Common myeloid progenitor, CD34-positive (primary cell): Measurements from ENCODE around the gene SCRN2.

Source experiments
- CTCF ChIA-PET: fragments of 350-600 bp; sonication (Branson Sonifier 250); formaldehyde crosslinking; loops from one replicate; lab custom pipeline; 2021; ENCODE audit warnings: antibody characterized with exemption; lab: Charles Lee
- POLR2A ChIA-PET: fragments of 350-600 bp; sonication (Branson Sonifier 250); formaldehyde crosslinking; loops from one replicate; lab custom pipeline; 2021; ENCODE audit warnings: antibody characterized with exemption; lab: Charles Lee
- DNase-seq, 3 donors: peaks; one replicate each; pipeline versions ENCODE4 v3.0.0 to v3.0.0-alpha.2; 2013
- H3K27ac ChIP-seq, 2 experiments: 1 replicate in 1 of 2; 2 replicates in 1 of 2; pipeline ENCODE4 v1.7.0; 2013; ENCODE audit warnings: inconsistent platforms in 2 of 2, low read length in 2 of 2, mild to moderate bottlenecking in 2 of 2, low read depth in 1 of 2, moderate library complexity in 1 of 2; ENCODE audit not compliant: severe bottlenecking in 2 of 2, insufficient read depth in 1 of 2, poor library complexity in 1 of 2
- H3K27me3 ChIP-seq, 5 experiments: replicated peaks in 2 of 5; 1 replicate in 3 of 5; 2 replicates in 2 of 5; pipeline versions ENCODE4 v1.6.1 to v1.7.0; 2013; ENCODE audit warnings: low read length in 4 of 5, mild to moderate bottlenecking in 2 of 5, moderate library complexity in 2 of 5, inconsistent platforms in 1 of 5; ENCODE audit not compliant: insufficient read depth in 5 of 5, control insufficient read depth in 4 of 5
- H3K36me3 ChIP-seq, 4 experiments: 1 replicate in 2 of 4; 2 replicates in 2 of 4; pipeline versions ENCODE4 v1.6.1 to v1.7.0; 2013; ENCODE audit warnings: low read length in 3 of 4, control low read depth in 1 of 4, mild to moderate bottlenecking in 1 of 4; ENCODE audit not compliant: control insufficient read depth in 4 of 4, insufficient read depth in 4 of 4
- H3K4me1 ChIP-seq, 4 experiments: 1 replicate in 3 of 4; 2 replicates in 1 of 4; pipeline versions ENCODE4 v1.6.1 to v1.7.1; 2013; ENCODE audit warnings: low read length in 3 of 4, mild to moderate bottlenecking in 3 of 4, control low read depth in 1 of 4, inconsistent platforms in 1 of 4, moderate library complexity in 1 of 4; ENCODE audit not compliant: control insufficient read depth in 4 of 4, insufficient read depth in 4 of 4; ENCODE audit errors: control extremely low read depth in 1 of 4
- H3K4me3 ChIP-seq, 7 experiments: 1 replicate in 4 of 7; 2 replicates in 3 of 7; pipeline versions ENCODE4 v1.5.1 to v1.7.0; 2013; ENCODE audit warnings: mild to moderate bottlenecking in 7 of 7, low read length in 6 of 7, moderate library complexity in 6 of 7, inconsistent platforms in 2 of 7, low read depth in 2 of 7, control low read depth in 1 of 7; ENCODE audit not compliant: insufficient read depth in 4 of 7, control insufficient read depth in 1 of 7; ENCODE audit errors: extremely low read depth in 1 of 7
- H3K9me3 ChIP-seq, 5 experiments: 1 replicate in 4 of 5; 2 replicates in 1 of 5; pipeline versions ENCODE4 v1.6.1 to v1.7.1; 2013; ENCODE audit warnings: low read length in 4 of 5, mild to moderate bottlenecking in 2 of 5, inconsistent platforms in 1 of 5, low read depth in 1 of 5, moderate library complexity in 1 of 5; ENCODE audit not compliant: control insufficient read depth in 4 of 5, insufficient read depth in 2 of 5; ENCODE audit errors: control extremely low read depth in 1 of 5
- WGBS: methylation state at CpG from one replicate; pipeline ENCODE4 v1.1.5; 2013; ENCODE audit not compliant: insufficient coverage; 5-methylcytosine and 5-hydroxymethylcytosine counted together

The SCRN2 gene

GRCh38 chr17:47822785-47823184 is 18.3 kb downstream of the SCRN2 start:
- WGBS, result 100% methylated on average over 4 of the region's 4 CpGs
- no peaks in the 10 kb centered on the region for H3K27me3 ChIP-seq
- no peak for DNase-seq
- peaks cover 12 to 56% (median 48%) of the 10 kb centered on the region in 4 experiments for H3K36me3 ChIP-seq
- H3K4me3 ChIP-seq, result no peak overlapping the region
- H3K27ac ChIP-seq, result no peak overlapping the region
- no peaks in the 10 kb centered on the region for H3K9me3 ChIP-seq
- CTCF ChIA-PET, result interaction anchor here (0.8 to 2.2 kb wide), 5 partner anchors 8 to 68 kb away, joined by 3 to 11 read pairs (median 3); partner anchors contain the start of genes LRRC46, MRPL10 and SCRN2
- peaks cover 0 to 29% (median 23%) of the 10 kb centered on the region in 4 experiments for H3K4me1 ChIP-seq
- POLR2A ChIA-PET, result no interaction called here

- Histone ChIP-seq H3K36me3 (peaks cover 9 to 58% (median 46%) of the 10 kb centered on the region in 4 experiments), H3K4me1 (peaks cover 0 to 29% (median 23%) of the 10 kb centered on the region in 4 experiments), H3K4me3 (peak within 1 kb of the TSS; percentile 60 to 97 (median 89)), H3K27me3 (no peaks in the 10 kb centered on the region), H3K27ac (peak within 1 kb of the TSS; percentile 62 to 83), H3K9me3 (no peaks in the 10 kb centered on the region)
- POLR2A ChIA-PET, result interaction anchor here (0.8 kb wide), 1 partner anchor 149 kb away, joined by 3 read pairs; the partner anchor contains the start of gene CDK5RAP3
- DNase-seq, result peak; percentile 89 to 96 (median 94)
- WGBS, result 8% methylated on average over 12 of the region's 21 CpGs
- CTCF ChIA-PET, result interaction anchor here (0.7 to 2.2 kb wide), 10 partner anchors 9 to 70 kb away, joined by 3 to 11 read pairs (median 3); partner anchors contain the start of genes LRRC46, MRPL10 and SCRN2
Observed at GRCh38 chr17:47821424-47822391, 19.4 kb downstream of the SCRN2 start, which contains the start of gene OSBPL7. Gene OSBPL7 (minus strand): TSS chr17:47821794. CDS start chr17:47820278, 1,516 bp downstream.

- Histone ChIP-seq H3K9me3 (no peaks in the 10 kb centered on the region), H3K27me3 (no peaks in the 10 kb centered on the region), H3K27ac (peak overlapping the region; percentile 62 to 83), H3K4me1 (peaks cover 0 to 29% (median 23%) of the 10 kb centered on the region in 4 experiments), H3K4me3 (peak overlapping the region; percentile 60 to 97 (median 89)), H3K36me3 (peaks cover 4 to 58% (median 43%) of the 10 kb centered on the region in 4 experiments)
- POLR2A ChIA-PET, result no interaction called here
- DNase-seq, result no peak
- CTCF ChIA-PET, result interaction anchor here (0.7 to 2.2 kb wide), 8 partner anchors 9 to 70 kb away, joined by 3 to 11 read pairs (median 4); partner anchors contain the start of genes LRRC46, MRPL10 and SCRN2
- WGBS, result 0% methylated on average over 2 of the region's 4 CpGs
Observed at GRCh38 chr17:47821031-47821423, 20.0 kb downstream of the SCRN2 start.

GRCh38 chr17:47820033-47820789 is 20.9 kb downstream of the SCRN2 start:
- WGBS, result 86% methylated on average over 7 of the region's 12 CpGs
- Histone ChIP-seq H3K27me3 (no peaks in the 10 kb centered on the region), H3K4me1 (peaks cover 0 to 29% (median 23%) of the 10 kb centered on the region in 4 experiments), H3K9me3 (no peaks in the 10 kb centered on the region), H3K27ac (no peak overlapping the region), H3K36me3 (peaks cover 4 to 60% (median 44%) of the 10 kb centered on the region in 4 experiments), H3K4me3 (peak overlapping the region in 3 of 7 experiments; percentile 8 to 97 (median 90))
- no peak for DNase-seq
- ChIA-PET CTCF (interaction anchor here (2.2 kb wide), 1 partner anchor 20 kb away, joined by 7 read pairs; the partner anchor contains the start of gene SCRN2), POLR2A (no interaction called here)

- H3K4me1 ChIP-seq, result peaks cover 0 to 29% (median 23%) of the 10 kb centered on the region in 4 experiments
- H3K36me3 ChIP-seq, result peaks cover 4 to 66% (median 48%) of the 10 kb centered on the region in 4 experiments
- no peak overlapping the region for H3K27ac ChIP-seq
- DNase-seq, result no peak
- POLR2A ChIA-PET, result no interaction called here
- no peak overlapping the region for H3K4me3 ChIP-seq
- CTCF ChIA-PET, result no interaction called here
- H3K9me3 ChIP-seq, result no peaks in the 10 kb centered on the region
- WGBS, result 100% methylated on average over 10 of the region's 10 CpGs
- H3K27me3 ChIP-seq, result no peaks in the 10 kb centered on the region
Observed at GRCh38 chr17:47819475-47819874, 21.6 kb downstream of the SCRN2 start.

- peaks cover 0 to 25% (median 23%) of the 10 kb centered on the region in 4 experiments for H3K4me1 ChIP-seq
- peaks cover 4 to 67% (median 42%) of the 10 kb centered on the region in 4 experiments for H3K36me3 ChIP-seq
- DNase-seq, result no peak
- WGBS, result 97% methylated on average over 6 of the region's 11 CpGs
- no peak overlapping the region for H3K4me3 ChIP-seq
- no peaks in the 10 kb centered on the region for H3K9me3 ChIP-seq
- ChIA-PET POLR2A (no interaction called here), CTCF (interaction anchor here (0.8 kb wide), 1 partner anchor 87 kb away, joined by 3 read pairs; no protein-coding TSS in a partner anchor)
- no peaks in the 10 kb centered on the region for H3K27me3 ChIP-seq
- H3K27ac ChIP-seq, result no peak overlapping the region
Observed at GRCh38 chr17:47818002-47818695, 22.9 kb downstream of the SCRN2 start.
